Thyroid gland (tissue), 4 donors: ENCODE results near the gene USP37.
A peak's percentile ranks its signal among the peaks of the same experiment; 100 is the strongest.

Source experiments
- CTCF ChIP-seq, 6 experiments: fragments of 200-600 bp in 3 of 6; fragments of 450-650 bp in 3 of 6; sonication (generic) in 3 of 6; IDR thresholded peaks; one replicate each; pipeline ENCODE4 v1.5.1; 2016 to 2019; ENCODE audit warnings: antibody characterized with exemption in 6 of 6, mild to moderate bottlenecking in 2 of 6, inconsistent platforms in 1 of 6, moderate library complexity in 1 of 6
- POLR2A ChIP-seq, 2 donors: fragments of 450-650 bp; IDR thresholded peaks; one replicate each; pipeline ENCODE4 v1.6.1; 2017; ENCODE audit warnings: antibody characterized with exemption in 2 of 2, mild to moderate bottlenecking in 2 of 2, moderate library complexity in 1 of 2

GRCh38 chr2:218406209-218406948 is 161.8 kb downstream of the USP37 start:
- TF ChIP-seq CTCF (IDR thresholded peaks at IDR 0.05) (peak; percentile 58 to 86 (median 81)), POLR2A (IDR thresholded peaks at IDR 0.05) (peak in 1 of 2 donors; percentile 44)
